ENCODE results near the gene ZNF425.

DNA sequence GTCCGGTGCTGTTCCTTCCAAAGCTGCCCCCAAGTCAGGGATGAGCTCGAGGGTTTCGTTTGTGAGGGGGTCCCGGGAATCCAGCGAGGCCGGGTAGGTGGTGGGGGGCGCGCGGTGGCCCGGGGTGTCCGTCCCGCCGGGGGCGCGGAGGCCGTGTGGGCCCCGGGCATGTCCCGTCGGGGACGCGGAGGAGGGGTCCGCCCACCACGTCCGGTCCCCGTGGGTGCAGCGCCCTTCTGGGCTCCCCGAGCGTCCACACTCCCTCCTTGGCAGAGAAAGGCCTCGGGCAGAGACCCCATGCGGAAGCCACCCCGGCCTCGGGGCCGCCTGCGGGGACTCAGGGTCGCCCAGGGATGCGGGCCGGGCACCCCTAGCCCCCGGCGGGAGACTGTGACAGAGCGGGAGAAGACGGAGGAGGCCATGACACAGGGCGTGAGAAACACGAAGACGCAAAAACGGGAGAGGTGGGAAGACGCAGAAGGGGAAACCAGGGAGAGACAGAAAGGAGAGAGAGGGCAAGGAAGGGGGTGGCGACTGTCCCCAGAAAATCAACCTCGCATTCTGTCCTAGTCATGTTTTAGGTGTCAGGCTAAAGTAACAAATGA, 640 bp upstream of the ZNF425 start:
- no peak for TF ChIP-seq POLR2A (IDR thresholded peaks at IDR 0.05)
- no peak for TF ChIP-seq CTCF (IDR thresholded peaks at IDR 0.05)

Measured in heart left ventricle (tissue), 13 donors.